ENCODE data around the gene LHFPL2.

LHFPL2 gene

GRCh38 chr5:78640662-78641474 is 7.7 kb downstream of the LHFPL2 start:
- DNase-seq (ENCODE audit: low read depth in 1 of 2, low spot score in 1 of 2): no peak
- TF ChIP-seq POLR2AphosphoS5 (IDR thresholded peaks at IDR 0.05; ENCODE audit: low read depth) (no peak), REST (IDR thresholded peaks at IDR 0.05; ENCODE audit: insufficient replicate concordance, low read depth) (no peak), SPI1 (IDR thresholded peaks at IDR 0.05; ENCODE audit: borderline replicate concordance, low read depth) (no peak)
- no peak overlapping the region for H3K4me3 ChIP-seq (replicated peaks; ENCODE audit: insufficient read depth, low read length)
- H3K27ac ChIP-seq (replicated peaks): no peak overlapping the region
- no peaks in the 10 kb centered on the region for H3K27me3 ChIP-seq (ENCODE audit: insufficient read depth, poor library complexity, severe bottlenecking)

GRCh38 chr5:78639791-78640190 is 8.8 kb downstream of the LHFPL2 start:
- TF ChIP-seq POLR2AphosphoS5 (IDR thresholded peaks at IDR 0.05; ENCODE audit: low read depth): no peak
- TF ChIP-seq REST (IDR thresholded peaks at IDR 0.05; ENCODE audit: insufficient replicate concordance, low read depth): no peak
- no peak for TF ChIP-seq GABPA (IDR thresholded peaks at IDR 0.05; ENCODE audit: low read depth)
- no peak for TF ChIP-seq CTCF (IDR thresholded peaks at IDR 0.05; ENCODE audit: insufficient read depth, low read length)
- no peak for TF ChIP-seq SPI1 (IDR thresholded peaks at IDR 0.05; ENCODE audit: borderline replicate concordance, low read depth)
- Histone ChIP-seq H3K27ac (replicated peaks) (no peak overlapping the region), H3K4me3 (replicated peaks; ENCODE audit: insufficient read depth, low read length) (no peak overlapping the region), H3K27me3 (ENCODE audit: insufficient read depth, poor library complexity, severe bottlenecking) (no peaks in the 10 kb centered on the region)
- no peak for DNase-seq (ENCODE audit: low read depth in 1 of 2, low spot score in 1 of 2)

- Histone ChIP-seq H3K27ac (replicated peaks) (no peak overlapping the region), H3K4me3 (replicated peaks; ENCODE audit: insufficient read depth, low read length) (no peak overlapping the region), H3K27me3 (ENCODE audit: insufficient read depth, poor library complexity, severe bottlenecking) (no peaks in the 10 kb centered on the region)
- no peak for TF ChIP-seq REST (IDR thresholded peaks at IDR 0.05; ENCODE audit: insufficient replicate concordance, low read depth)
- no peak for TF ChIP-seq GABPA (IDR thresholded peaks at IDR 0.05; ENCODE audit: low read depth)
- no peak for TF ChIP-seq POLR2AphosphoS5 (IDR thresholded peaks at IDR 0.05; ENCODE audit: low read depth)
- no peak for TF ChIP-seq SPI1 (IDR thresholded peaks at IDR 0.05; ENCODE audit: borderline replicate concordance, low read depth)
- DNase-seq (ENCODE audit: low read depth in 1 of 2, low spot score in 1 of 2): no peak
These were observed 9.5 kb downstream of the LHFPL2 start for GRCh38 chr5:78638973-78639669.

- no peaks in the 10 kb centered on the region for H3K27me3 ChIP-seq (ENCODE audit: insufficient read depth, poor library complexity, severe bottlenecking)
- DNase-seq (ENCODE audit: low read depth in 1 of 2, low spot score in 1 of 2): no peak
- TF ChIP-seq REST (IDR thresholded peaks at IDR 0.05; ENCODE audit: insufficient replicate concordance, low read depth): no peak
- no peak overlapping the region for H3K27ac ChIP-seq (replicated peaks)
- no peak overlapping the region for H3K4me3 ChIP-seq (replicated peaks; ENCODE audit: insufficient read depth, low read length)
These were observed 10.1 kb downstream of the LHFPL2 start for GRCh38 chr5:78638423-78638822.
